HG03342 (cell line): ENCODE data around the gene SEC23A.
"Not testable (repeated sequence)": the region's sequence is repeated elsewhere in the genome, so short reads cannot be mapped to it uniquely, and the experiment has no call there.

Experiments
- ATAC-seq: cut with Tn5 transposase; IDR thresholded peaks from one replicate; pipeline ENCODE4 v1.9.1; 2021; ENCODE audit warnings: mild to moderate bottlenecking, moderate library complexity; ENCODE audit not compliant: unreplicated experiment

SEC23A gene

GRCh38 chr14:39034481-39035296 lies 68.3 kb downstream of the SEC23A start:
- ATAC-seq, result no peak

GRCh38 chr14:39033371-39033770 lies 69.7 kb downstream of the SEC23A start:
- no peak for ATAC-seq

GRCh38 chr14:39030209-39030608 lies 72.8 kb downstream of the SEC23A start:
- no peak for ATAC-seq

DNA sequence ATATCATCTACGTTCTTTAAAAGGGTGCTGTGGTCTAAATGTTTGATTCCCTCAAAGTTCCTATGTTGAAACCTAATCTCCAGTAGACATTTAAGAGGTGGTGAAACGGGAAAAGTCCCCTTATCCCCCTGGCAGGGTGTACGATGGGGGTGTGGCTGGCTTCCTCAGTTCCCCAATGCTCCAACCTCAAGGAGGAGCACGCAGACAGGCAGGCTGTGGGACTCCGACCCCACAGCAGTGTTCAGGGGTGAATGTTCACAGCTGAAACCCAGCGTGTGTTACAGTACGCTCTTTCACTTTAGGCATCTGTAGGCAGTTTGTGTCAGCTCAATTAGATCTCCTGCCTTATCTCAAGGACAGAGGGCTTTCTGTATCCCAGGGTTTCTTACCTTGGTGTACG lies 73.2 kb downstream of the SEC23A start:
- ATAC-seq, result no peak

GRCh38 chr14:39028620-39029019 lies 74.4 kb downstream of the SEC23A start:
- no peak for ATAC-seq

DNA sequence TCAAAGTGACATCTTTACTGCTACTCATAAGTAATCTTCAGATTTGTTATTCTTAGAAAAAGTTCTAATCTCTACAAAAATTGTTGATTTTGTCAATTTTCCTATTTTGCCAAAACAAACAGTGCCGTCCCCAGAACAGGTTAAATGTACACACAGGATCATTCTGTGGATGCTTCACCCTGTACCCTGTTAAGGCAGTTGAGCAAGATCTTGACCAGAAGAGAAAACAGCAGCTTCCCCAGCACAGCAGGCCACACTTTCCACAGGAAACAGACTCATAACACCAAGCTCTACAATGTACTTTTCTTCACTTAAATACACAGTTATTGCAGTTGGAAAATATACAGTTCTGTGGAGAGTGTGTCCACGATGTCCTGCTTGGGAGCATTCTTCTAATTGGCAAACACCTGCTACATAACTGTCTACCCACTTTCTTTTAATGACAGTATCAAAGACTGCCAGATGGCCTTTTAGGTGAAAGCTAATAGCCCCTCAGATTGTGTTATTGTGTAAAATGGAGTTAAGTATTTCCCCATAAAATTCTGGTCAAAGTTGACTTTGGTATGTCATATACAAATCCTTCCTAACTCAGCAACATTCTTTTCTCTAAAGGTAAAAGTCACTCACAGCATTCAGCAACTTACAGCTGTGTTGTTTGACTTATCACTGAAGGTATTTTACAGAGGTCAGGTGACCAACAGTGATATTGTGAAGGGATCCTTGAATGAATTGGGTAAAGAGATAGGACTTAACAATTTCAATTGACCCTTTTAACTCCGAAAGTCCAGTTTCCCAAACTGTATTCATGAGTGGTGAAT lies 77.0 kb downstream of the SEC23A start:
- no peak for ATAC-seq

DNA sequence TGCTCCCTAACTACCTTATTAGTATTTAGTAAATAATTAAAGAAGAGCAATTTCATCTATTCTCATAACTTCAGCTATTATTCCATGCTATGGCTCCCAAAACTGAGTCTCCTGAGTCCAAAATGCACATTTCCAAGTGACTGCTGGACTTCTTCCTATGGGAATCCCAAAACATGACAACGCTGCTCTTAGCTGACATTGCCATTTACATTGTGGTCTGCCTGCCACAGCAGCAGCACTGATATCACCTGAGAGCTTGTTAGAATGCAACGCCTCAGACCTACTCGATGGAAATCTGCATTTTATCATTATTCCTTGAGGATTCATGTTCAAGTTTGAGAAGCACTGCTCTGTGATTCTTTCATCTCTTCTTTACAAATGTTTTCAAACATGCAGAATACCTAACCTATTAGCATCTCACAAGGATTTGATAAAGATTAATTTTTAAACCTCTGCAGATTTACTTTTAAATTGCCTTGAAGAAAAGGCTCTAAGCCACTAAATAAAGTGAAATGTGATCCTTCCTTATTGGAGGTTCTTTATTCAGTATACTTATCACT lies 77.7 kb downstream of the SEC23A start:
- ATAC-seq, result no peak

DNA sequence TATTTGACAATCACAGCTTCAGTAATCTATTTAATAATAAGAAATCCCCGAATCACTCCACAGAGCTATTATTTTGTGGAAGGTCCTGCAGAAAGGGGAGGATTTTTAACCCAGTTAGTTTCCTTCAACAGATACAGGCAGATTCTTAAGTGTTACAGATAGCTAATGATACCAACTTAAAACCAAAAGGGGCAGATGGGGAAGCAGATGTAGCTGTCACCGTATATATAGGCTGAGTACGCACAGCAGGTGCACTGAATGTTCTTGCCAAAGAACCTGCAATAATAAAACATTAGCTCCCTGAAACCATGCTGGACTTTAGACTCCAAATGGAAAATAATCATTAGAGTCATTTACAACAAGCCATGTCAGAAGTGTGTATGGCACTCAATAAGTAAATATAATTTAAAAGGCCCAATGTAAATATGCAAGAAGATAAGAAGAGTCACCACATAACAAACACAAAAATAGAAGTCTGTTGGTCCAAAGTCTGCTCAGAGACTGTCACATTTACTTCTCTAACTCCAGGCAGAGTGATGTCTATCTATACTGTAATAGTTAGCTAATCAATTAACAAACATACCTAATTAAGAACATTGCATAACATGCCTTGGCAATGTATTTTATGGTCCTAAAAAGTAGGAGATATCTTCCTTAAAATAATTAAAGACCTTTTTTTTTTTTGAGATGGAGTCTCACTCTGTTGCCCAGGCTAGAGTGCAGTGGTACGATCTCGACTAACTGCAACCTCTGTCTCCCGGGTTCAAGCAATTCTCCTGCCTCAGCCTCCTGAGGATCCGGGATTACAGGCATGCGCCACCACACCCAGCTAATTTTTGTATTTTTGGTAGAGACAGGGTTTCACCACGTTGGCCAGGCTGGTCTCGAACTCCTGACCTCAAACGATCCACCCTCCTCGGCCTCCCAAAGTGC lies 78.8 kb downstream of the SEC23A start:
- no peak for ATAC-seq

DNA sequence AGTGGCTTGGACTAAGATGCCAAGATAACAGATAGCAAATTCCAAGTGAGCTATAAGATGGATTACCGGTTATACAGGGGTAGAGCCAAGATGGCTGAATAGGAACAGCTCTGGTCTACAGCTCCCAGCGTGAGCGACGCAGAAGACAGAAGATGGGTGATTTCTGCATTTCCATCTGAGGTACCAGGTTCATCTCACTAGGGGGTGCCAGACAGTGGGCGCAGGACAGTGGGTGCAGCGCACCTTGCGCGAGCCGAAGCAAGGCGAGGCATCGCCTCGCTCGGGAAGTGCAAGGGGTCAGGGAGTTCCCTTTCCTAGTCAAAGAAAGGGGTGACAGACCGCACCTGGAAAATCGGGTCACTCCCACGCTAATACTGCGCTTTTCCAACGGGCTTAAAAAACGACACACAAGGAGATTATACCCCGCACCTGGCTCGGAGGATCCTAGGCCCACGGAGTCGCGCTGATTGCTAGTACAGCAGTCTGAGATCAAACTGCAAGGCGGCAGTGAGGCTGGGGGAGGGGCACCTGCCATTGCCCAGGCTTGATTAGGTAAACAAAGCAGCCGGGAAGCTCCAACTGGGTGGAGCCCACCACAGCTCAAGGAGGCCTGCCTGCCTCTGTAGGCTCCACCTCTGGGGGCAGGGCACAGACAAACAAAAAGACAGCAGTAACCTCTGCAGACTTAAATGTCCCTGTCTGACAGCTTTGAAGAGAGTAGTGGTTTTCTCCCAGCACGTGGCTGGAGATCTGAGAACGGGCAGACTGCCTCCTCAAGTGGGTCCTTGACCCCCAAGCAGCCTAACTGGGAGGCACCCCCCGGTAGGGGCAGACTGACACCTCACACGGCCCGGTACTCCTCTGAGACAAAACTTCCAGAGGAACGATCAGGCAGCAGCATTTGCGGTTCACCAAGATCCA lies 85.7 kb downstream of the SEC23A start:
- not testable (repeated sequence) for ATAC-seq

- no peak for ATAC-seq
These were observed 86.3 kb downstream of the SEC23A start for GRCh38 chr14:39016733-39017095.

DNA sequence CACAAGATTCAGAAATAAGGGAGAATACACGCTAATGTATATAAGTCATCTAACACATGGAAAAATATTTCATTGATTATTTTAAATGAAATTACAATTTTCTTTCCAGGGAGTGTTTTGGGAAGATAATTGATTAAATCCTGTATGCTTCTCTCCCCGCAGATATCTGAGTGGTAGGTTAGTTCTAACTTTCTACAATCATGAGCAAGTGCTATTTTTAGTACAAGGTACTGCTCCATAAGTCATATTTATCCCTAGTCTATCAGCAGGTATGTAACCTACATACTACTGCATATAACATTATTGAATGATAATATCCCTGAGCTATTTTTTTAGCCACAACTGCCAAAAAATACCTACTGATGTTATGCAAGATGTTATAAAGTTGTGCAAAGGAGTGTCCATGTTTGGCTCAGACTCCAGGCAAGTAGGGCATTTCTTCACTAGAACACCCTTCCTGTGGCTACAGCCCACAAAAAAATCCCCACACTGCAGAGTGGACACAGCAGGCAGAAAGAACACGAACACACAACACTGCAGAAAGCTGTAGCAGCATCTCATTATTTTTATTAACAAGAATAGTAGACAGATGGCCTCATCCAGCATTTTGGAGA lies 87.0 kb downstream of the SEC23A start:
- no peak for ATAC-seq

- peak; percentile 82 for ATAC-seq
These were observed 87.6 kb downstream of the SEC23A start for GRCh38 chr14:39015360-39015961.

- ATAC-seq, result no peak
These were observed 88.6 kb downstream of the SEC23A start for GRCh38 chr14:39014460-39014859.

DNA sequence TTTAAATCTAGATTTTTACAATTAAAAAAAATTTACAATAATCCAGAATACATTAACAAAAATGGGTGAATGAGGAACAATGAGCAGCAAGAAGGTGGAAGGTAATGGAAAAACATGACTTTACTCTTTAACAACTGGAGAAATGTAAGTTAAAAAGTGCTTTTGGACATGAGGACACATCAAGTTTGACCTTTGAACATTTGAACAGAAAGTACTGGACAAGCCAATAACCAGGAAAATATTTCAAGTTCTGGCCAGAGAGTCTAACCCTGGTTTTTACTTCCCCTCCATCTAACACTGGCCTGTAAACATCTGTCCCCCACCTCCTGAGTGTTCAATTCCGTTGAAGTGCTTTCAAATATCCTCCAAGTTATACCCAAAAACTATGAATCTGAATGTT lies 94.1 kb downstream of the SEC23A start:
- ATAC-seq, result not testable (repeated sequence)

DNA sequence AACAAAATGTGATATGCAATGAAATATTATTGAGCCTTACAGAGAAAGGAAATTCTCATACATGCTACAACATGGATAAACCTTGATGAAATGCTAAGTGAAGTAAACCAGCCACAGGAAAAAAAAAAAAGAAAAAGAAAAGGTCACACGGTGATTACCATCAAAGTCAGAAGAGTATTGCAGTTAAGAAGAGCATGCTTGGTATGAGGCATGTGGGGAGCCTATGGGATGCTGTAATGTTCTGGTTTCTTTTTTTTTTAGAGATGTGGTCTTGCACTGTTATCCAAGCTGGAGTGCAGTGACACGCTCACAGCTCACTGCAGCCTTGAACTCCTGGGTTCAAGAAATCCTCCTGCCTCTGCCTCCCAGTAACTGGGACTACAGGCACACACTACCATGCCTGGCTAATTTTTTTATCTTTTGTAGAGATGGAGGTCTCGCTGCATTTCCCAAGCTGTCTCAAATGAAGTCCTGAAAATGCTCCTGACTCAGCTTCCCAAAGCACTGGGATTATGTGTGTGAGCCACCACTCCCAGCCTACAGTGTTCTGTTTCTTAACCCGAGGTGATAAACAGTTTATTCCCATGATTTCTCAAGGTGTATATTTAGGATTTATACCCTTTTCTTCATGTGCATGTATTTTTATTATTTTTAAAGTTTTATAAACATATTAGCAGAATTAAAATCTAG lies 96.2 kb downstream of the SEC23A start:
- no peak for ATAC-seq

DNA sequence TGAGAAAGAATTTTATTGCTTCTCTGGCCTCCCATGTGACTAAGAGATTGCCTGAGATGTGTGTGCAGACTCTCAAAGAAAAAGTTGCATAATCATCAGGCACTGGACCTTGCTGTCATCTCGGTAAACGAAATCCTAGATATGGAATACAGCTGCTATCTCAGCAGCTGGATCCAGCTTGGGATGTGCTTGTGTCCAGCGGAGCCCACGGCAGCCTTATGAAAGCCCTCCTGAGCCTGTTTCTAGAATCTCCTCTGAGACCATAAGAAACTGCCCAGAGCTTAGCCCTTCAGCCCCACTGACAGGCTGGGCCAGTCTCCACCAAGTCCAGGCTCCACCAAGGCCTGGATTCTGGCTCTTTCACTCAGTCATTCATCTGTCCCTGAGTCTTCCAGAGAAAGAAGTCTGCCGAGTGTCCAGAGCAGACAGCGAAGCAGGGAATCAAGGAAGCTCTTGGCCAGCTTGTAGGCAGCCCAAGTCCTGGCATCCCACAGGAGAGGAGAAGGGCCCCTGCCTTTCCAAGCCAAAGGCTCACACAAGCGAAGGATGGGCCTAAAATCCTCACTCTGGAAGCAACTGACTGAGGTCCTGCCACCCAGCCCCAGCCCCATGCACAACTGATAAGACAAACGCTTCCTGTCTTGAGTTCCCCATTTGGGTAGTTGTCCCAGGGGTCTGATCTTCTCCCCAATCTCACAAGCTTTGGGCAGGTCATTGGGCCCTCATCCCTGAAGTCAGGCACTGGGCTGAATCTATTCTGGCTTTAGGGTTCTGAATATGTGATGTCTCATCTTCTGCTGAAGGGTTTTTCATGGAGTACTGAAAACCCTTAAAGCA lies 97.8 kb downstream of the SEC23A start:
- ATAC-seq, result no peak

GRCh38 chr14:38999949-39000348 lies 103.1 kb downstream of the SEC23A start:
- no peak for ATAC-seq
